Epidermal melanocyte (primary cell): ENCODE results near the gene DGKZ.

Source experiments
- DNase-seq: peaks from one replicate; pipeline ENCODE4 v3.0.0; 2011; ENCODE audit warnings: low spot score; ENCODE audit not compliant: insufficient read length

The DGKZ gene

DNA sequence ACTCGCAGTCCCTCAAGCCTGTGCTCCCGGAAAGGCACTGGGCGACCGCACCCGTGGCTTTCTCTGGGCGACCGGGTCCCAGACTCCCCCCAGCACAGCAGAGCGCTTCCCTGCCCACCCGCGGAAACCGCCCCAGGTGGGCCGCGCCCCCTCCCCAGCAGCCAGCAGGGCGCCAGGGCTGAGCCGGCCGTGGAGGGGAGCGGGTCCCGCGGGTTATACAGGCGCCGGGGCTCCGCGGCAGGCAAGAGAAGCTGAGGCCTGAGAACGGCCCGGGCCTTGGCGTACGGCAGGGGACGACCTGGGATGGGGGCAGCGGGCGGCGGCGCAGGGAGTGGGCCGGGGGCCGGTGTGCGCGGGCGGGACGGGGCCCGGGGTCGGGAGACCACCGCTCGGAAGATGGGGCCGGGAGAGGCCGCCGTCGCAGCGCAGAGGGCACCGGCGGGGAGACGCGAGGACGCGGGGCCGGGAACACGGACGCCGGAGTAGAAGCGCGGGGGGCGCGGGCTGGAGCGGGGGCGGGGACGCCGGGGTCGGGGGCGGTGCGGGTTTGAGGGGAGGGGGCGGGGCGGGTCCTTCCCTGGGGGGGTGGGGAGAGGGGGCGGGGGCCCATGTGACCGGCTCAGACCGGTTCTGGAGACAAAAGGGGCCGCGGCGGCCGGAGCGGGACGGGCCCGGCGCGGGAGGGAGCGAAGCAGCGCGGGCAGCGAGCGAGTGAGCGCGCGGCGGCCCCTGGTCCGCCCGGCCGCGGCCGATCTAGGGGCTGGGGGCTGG is 34.0 kb downstream of the DGKZ start, which contains the start of gene MDK:
MDK (plus strand) TSS at position 622 of the 771 bp plus-strand sequence. CDS start 389 bp downstream, outside the sequence.
- no peak for DNase-seq

DNA sequence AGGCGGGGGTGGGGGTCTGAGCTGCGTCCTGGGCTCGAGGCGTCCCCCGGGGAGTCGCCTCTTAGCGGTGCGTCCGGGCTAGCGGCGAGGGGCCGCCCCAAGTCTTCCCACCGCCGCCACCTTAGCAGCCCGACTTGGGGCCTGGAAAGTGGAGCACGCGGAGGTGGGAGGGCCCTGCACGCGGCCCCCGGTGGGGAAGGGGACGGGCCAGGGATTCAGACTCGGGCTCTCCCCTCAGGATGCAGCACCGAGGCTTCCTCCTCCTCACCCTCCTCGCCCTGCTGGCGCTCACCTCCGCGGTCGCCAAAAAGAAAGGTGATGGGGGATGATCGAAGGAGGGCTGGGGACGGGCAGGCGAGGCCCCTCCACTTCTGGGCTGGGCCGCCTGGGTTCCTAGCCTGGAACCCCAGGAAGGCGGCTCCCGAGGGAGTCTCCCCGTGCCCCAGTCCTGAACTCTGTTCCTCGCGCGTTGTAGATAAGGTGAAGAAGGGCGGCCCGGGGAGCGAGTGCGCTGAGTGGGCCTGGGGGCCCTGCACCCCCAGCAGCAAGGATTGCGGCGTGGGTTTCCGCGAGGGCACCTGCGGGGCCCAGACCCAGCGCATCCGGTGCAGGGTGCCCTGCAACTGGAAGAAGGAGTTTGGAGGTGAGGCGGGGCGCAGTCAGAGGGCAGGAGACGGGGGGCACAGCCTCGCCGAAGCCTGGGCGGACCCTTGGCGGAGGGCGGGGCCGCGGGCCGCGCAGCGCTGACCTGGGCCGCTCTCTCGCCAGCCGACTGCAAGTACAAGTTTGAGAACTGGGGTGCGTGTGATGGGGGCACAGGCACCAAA is 34.8 kb downstream of the DGKZ start:
- DNase-seq = no peak

DNA sequence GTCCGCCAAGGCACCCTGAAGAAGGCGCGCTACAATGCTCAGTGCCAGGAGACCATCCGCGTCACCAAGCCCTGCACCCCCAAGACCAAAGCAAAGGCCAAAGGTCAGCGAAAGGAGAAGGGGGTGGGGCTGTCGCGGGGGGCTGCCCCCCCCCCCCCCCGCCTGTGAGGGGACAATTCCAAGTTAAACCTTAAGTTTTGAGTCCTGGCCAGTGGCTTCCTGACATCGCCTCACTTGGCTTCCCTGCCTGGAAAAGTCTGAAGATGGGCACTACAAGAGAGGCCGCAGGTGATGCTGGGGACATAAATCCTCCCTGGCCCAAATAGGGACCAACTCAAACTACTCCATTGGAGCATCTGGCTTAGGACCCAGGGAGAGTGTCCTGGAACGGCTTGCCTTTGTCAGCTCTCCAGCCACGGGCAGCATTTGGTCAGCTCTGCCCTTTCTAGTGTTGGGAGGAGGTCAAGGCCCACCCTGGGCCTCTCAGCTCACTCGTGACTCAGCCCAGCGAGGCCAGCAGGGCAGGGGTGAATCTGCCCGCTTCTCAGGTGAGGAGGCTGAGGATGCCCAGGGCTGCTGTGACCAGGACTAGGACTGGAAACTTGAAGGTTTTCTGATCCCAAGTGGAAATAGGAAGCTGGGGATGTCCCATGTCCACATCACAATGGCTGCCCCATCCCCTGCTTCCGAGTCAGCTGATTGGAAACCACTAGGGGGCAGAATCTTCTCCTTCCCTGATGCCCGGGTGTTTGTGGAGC is 35.6 kb downstream of the DGKZ start:
- DNase-seq = peak; percentile 70

DNA sequence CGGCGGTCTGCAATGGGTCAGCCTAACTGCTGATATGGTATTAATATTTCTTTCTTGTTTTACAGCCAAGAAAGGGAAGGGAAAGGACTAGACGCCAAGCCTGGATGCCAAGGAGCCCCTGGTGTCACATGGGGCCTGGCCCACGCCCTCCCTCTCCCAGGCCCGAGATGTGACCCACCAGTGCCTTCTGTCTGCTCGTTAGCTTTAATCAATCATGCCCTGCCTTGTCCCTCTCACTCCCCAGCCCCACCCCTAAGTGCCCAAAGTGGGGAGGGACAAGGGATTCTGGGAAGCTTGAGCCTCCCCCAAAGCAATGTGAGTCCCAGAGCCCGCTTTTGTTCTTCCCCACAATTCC is 36.1 kb downstream of the DGKZ start:
- no peak for DNase-seq

DNA sequence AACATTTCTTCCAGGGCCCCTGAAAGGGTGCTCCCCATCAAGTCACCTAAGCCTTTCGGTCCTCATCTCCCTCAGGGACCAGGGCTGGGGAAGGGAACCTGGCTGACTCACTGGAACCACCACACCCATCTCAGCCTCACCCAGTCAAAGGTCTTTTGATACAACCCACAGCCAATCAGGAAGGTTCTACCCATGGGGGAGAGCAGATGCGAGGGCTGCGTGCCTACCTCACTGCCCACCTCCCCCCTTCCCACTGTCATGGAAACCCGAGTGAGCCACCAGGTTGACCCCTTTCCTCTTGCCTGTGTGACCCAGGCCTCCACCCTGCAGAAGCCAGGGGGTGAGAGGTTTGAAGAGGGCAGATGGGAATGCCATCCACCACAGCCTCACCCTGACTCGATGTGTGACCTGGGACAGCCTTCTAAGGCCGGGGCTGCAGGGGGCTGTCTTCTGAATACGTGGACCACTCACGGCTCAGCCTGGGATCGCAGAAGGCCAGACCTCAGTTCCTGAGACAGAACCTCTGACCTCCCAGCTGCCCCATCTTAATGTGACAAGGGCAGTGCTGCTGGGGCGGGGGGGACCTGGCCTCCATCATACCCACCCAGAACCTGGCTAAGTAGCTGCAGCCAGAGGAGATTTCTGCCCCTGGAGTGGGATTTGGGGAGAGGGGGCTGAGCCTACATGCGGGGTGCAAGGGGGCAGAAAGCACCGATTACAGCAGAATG is 36.9 kb downstream of the DGKZ start:
- no peak for DNase-seq

DNA sequence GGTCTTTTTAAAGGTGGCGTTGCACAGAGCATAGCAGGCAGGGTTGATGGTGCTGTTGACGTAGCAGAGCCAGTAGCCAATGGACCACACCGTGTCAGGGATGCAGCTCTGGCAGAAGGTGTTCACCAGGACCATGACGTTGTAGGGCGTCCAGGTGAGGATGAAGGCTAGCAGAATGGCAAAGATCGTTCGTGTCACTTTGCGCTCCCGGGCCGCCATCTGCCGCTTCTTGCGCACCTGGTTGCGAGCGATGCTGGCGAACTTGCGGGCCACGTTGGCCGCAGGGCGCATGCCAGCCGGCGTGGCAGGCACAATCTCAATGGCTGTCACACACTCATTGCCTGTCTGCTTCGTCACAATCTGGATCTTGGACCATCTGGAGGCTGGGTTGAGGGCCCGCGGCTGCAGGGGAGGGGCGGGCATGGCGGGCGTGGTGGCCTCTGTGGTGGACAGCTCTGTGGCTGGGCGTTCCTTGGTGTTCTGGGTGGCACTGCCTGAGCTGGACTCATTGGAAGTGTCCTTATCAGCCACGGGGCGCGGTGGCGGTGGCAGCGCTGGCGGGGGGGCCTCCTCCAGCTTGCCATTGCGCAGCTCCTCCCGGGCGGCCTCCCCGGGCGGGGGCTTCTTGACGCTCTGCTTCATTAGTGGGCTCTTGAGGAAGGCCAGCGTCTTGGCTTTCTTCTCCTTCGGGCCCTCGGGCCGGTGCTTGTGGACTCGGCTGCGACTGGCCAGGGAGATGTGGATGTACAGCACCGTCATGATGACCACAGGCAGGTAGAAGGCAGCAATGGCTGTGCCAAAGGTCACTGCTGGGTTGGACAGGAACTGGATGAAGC is 38.1 kb downstream of the DGKZ start:
- no peak for DNase-seq

DNA sequence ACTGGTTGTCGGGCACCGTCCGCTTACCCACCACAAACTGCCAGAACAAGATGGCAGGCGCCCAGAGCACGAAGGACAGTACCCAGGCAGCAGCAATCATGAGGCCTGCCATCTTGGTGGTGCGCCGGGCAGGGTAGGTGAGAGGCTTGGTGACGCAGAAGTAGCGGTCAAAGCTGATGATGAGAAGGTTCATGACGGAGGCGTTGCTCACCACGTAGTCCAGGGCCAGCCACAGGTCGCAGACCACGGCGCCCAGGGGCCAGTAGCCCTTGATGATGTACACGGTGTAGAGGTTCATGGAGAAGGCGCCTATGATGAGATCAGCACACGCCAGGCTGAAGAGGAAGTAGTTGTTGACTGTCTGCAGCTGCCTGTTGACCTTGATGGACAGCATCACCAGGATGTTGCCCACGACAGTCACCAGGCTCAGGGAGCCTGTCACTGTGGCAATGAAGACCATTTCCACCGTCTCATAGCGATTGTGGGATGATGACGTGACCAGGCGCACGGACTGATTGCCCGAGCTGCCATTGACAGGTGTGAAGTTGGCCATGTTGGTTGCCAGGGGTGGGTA is 38.8 kb downstream of the DGKZ start:
- no peak for DNase-seq

DNA sequence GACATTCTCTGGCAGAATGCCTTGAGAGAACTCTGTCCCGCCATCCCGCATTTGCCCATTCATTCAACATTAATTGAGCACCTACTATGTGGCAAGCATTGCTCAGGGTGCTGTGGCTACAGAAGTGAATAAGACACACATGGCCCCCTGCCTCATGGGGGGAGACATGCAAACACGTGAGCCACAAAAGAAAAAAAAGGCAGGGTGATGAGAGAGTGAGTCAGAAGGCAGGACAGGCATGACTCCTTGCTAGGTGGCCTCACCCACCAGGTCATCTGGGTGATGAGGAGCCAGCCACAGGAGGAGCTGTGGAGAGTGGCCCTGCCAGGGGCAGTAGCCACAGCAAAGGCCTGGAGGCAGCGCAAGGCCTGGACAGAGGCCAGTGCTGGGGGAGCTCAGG is 39.4 kb downstream of the DGKZ start:
- DNase-seq = no peak

DNA sequence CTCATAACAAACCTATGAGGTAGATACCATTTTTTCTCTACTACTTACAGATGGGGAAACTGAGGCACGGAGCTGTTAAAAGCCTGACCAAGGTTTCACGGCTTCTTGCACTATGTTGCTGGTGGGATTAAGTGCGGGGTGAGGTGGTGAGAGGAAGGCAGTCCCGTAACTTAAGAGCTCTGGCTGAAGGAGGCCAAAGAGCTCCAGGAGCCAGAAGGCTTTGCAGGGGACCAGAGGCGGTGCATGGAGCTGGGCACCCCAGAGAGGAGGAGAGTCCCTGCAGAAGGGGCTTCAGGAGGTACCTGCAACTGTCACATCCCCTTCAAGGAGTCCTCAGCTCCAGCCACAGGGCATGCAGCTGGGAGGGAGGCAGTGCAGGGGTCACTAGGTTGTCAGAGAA is 40.2 kb downstream of the DGKZ start:
- no peak for DNase-seq

DNA sequence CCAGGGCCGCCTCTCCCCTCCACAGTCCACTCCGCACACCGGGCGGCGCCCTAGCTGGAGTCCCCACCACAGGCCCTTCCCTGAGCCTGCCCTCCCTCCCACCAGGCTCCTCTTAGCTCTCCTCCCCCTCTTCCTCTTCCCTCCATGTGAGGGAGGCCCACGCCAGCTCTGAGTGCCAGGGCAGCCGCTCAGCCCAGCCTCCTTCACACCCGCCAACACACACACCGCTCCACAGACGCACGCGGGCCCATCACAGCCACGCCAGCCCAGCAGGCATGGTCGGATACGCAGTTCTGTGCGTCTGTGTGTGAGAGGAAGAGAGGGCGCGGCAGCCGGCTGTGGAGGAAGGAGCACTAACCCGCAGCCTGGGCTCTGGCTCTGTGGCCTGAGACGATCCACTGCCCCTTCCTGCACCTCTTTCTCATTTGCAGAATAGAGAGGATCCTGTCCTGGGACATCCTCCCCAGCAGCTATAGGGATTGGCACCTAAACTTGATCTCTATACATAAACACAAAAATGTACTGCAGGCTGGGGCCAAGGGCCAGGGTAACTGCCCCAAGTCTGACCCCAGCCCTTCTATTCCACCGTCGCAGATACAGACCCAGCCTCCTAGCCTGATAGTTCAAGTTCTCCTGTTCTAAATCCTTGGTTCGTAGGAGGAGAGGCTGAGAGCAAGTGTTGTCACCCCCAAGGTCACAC is 40.8 kb downstream of the DGKZ start:
- DNase-seq = no peak

DNA sequence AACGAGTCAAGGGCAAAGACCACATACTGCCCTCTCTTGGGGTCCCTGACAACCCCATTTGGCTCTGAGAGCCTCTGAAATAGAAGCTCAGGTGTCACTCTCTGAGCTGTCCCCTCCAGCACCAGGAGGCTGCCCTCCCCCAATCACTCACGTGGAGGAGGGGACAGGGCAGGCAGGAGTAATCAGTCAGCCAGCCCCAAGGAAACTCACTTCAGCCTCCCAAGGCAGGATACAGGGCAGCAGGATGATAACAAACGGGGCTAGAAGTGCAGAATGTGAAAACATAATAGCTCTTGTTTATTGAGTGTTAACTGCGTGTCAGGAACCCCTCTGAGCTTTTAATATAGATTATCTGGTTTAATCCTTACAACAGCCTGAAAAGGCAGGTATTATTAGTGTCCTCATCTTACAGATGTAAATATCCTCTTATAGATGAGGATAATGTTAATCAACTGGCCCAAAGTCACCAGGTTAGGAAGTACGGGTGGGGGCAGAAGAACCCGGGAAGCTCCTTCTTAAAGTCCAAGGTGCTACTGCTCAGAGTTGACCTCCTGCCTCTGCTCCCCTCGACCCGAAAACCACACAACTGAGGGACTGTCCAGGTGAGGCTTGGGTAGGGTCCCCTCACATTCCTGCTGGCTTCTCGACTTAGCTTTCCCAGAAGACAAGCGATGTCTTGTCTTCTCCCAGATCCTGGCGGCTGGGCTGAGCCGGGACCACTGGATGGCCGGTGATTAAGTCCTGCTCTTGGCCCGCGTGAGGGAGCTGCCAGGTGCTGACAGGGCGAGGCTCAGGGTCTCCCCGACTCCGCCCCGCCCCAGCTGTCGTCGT is 41.6 kb downstream of the DGKZ start:
- DNase-seq = no peak

DNA sequence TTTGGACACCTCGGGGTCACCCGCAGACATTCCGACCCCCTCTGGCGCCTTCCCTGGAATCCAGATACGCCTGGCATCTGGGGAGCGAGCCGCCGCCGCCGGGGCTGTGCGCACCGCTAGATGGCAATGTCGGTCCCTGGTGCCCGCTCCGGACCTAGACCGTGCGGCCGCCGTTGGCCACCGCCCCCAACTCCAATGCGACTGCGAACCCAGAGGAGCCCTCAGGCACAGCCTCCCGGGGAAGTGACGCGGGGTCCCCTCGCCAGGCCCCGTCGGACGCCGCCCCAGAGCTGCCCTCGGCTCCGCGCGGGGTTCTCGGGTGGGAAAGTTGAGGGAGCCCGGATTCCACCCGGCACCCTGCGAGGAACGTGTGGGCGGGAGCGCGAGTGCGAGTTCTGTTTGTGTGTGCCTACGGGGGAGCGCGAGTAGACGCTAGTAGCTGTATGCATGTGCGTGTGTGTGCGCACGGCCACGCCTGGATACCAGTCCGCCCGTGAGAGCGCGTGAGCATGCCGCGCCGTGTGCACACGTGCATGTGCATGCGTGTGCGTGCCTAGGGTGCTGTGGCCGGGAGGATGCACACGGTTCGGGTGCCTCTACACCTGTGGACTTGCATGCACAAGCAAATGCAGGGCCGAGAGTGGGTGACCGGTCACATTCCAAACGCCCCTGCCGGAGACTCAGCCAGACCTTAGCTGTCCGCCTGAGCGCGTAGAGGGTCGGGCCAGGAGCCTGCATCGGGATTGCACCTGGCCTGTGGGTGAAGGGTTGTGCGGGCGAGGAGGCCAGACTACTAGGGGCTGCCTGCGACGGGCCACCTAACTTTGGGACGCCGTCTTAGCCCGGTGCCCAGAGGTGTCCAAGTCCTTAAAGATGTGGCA is 42.4 kb downstream of the DGKZ start:
- peak; percentile 92 for DNase-seq

DNA sequence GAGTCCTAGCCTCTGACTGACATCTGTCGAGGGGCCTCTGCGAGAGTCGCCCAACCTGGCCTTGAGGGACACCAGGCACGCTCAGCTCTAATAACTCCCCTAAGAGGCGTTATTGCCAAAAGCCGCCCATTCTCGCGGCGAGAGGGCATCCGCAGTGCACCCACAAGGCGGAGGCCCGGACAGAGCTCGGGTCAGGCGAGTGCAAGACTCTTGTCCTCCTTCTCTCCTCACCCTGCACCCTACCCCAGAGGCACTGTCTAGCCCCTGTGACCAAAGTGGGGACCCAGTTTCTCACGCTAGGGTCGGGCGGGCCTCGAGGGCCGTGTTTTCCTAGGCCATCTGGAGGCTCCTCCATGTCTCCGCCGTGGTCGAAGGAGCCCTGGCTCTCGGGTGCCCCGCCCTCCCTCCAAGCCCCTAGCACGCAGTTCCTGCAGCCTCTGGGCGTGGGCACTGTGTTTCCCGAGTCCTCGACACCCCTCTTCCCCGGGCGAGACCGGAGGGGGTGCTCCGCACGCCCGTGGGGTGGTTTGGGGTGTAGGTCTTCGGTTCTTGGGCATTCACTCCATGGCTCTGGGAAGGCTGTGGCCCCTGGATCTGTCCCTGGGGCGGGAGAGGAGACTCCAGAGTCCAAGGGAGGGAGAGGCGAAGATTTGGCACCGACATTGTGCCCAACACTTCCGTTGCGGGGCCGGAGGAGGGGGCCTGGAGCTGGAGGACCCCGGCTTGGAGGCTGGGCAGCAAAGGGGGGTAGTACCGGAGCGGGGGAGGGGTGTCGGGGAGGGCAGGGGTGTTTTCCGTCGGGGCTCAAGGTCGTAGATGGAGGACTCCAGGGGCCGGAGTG is 43.3 kb downstream of the DGKZ start:
- DNase-seq = no peak

DNA sequence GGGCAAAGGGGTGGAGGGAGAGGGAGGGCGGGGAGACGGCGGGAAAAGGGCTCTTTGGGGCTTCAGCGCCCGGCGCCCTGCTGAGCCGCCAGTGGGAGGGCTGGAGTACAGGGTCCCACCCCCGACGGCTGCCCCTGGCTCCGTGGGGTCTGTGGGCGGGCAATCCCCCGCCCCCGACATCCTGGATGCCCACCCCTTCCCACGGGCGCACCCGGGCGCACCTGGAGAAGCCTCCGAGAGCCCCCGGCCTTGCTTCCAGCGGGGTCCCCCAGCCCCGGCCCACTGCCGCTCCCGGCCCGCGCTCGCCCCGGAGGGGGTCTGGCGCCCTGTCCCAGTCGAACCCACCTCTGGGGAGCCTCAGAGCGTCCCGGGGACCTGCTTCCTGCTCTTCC is 43.9 kb downstream of the DGKZ start:
- no peak for DNase-seq

DNA sequence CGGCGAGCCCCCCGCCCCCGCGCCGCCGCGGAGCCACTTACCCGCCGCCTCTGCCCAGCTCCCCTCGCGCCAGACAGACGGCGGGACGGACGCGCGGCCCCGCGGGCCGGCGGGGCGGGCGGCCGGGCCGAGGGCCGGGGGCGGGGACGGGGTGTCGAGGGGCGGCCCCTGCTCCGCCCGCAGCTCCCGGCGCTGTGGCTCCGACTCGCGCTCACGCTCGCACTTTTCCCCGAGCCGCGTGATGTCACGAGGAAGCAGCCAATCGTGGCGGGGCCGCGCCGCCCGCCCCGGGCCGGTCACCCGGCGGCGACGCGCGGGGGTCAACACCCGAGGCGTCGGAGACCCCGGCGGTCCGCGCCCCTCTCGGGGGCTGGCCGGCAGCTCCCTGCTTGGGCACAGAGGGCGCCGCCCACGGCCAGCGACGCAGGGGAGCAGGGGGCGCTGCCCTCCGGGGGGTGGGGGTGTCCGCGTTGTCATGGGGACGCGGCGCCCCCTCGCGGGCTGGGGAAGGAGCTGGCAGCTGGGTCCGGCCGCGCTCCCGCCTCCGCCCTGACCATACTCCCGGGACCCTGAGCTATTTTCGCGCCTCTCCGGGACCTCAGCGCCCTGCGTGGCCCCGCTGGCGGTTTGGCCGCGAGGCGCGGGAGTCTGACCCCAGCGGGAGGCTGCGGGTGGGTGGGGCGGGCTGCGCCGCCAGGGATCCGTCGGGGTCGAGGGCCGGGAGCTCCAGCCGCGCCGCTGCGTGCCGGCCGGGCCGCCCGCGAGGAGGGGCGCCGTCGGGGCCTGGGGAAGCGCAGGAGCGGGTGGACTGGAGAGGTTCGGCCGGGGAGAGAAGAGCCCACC is 44.5 kb downstream of the DGKZ start, which contains the start of gene CHRM4:
CHRM4 (minus strand) TSS at position 199 of the 843 bp plus-strand sequence. CDS start 5,219 bp downstream, outside the sequence.
- no peak for DNase-seq
